ENCODE data around the gene HS1BP3. TPM values are rescaled to one million over a fixed set of nuclear protein-coding genes. Genes with fewer than 3 reads are reported as not detected.
A peak's percentile ranks its signal among the peaks of the same experiment; 100 is the strongest.

Gene HS1BP3
- total and polyA plus RNA-seq, 2 of the 13 experiments (the other 11 are each of a cell fraction or from before 2014, with no cell fraction given) = 15.2 to 22.0 TPM

GRCh38 chr2:20585710-20586594, 64.9 kb downstream of the HS1BP3 start (continued):
- TF ChIP-seq SNAPC5 (CRISPR knock-in tag; IDR thresholded peaks at IDR 0.05; ENCODE audit: borderline replicate concordance) (no peak), CERS6 (CRISPR knock-in tag; IDR thresholded peaks at IDR 0.05) (no peak), YY1 (IDR thresholded peaks at IDR 0.05; ENCODE audit: insufficient read depth, insufficient replicate concordance, low read depth, low read length) (peak; percentile 78), DR1 (CRISPR knock-in tag; IDR thresholded peaks at IDR 0.05) (0 out of 2 replicates have a peak, but pooled peaks have one; percentile 39), ZNF652 (CRISPR knock-in tag; IDR thresholded peaks at IDR 0.05; ENCODE audit: borderline replicate concordance, low read depth) (peak; percentile 67; the same call in 1 of the 2 replicates), ZNF747 (CRISPR knock-in tag; IDR thresholded peaks at IDR 0.05; ENCODE audit: borderline replicate concordance) (no peak), NR0B2 (CRISPR knock-in tag; IDR thresholded peaks at IDR 0.05) (peak; percentile 89), ZNF350 (CRISPR knock-in tag; IDR thresholded peaks at IDR 0.05; ENCODE audit: borderline replicate concordance, low read depth) (peak; percentile 68; the same call in 1 of the 2 replicates), RAD21 (CRISPR knock-in tag; IDR thresholded peaks at IDR 0.05) (no peak; the same call in 1 of the 2 replicates), KMT2A (CRISPR knock-in tag; IDR thresholded peaks at IDR 0.05) (no peak), PRMT3 (CRISPR knock-in tag; IDR thresholded peaks at IDR 0.05; ENCODE audit: borderline replicate concordance, low read depth) (no peak), MED8 (CRISPR knock-in tag; IDR thresholded peaks at IDR 0.05; ENCODE audit: insufficient replicate concordance) (no peak), ZNF546 (CRISPR knock-in tag; conservative IDR thresholded peaks at IDR 0.05) (no peak), ELF3 (CRISPR knock-in tag; IDR thresholded peaks at IDR 0.05) (no peak), ZNF235 (CRISPR knock-in tag; IDR thresholded peaks at IDR 0.05; ENCODE audit: borderline replicate concordance) (no peak), BATF2 (CRISPR knock-in tag; IDR thresholded peaks at IDR 0.05) (no peak), ZNF414 (CRISPR knock-in tag; IDR thresholded peaks at IDR 0.05) (no peak; the same call in 1 of the 2 replicates)

Data from HepG2 (cell line).